Vagina (tissue), 2 donors: ENCODE data around the gene MRPL53.

Source experiments
- CTCF ChIP-seq, 3 experiments: fragments of 450-650 bp in 2 of 3; fragments of 200-600 bp in 1 of 3; sonication (generic) in 1 of 3; IDR thresholded peaks; one replicate each; pipeline ENCODE4 v1.5.1; 2017 to 2019; ENCODE audit warnings: antibody characterized with exemption in 3 of 3, mild to moderate bottlenecking in 2 of 3, moderate library complexity in 2 of 3
- POLR2A ChIP-seq, 2 donors: fragments of 450-650 bp; IDR thresholded peaks; one replicate each; pipeline ENCODE4 v1.6.1; 2017; ENCODE audit warnings: antibody characterized with exemption in 2 of 2, mild to moderate bottlenecking in 2 of 2, moderate library complexity in 2 of 2
- POLR2AphosphoS5 ChIP-seq, 2 donors: sonication (generic); formaldehyde crosslinking; IDR thresholded peaks; one replicate each; pipeline ENCODE4 v1.9.0; 2017; ENCODE audit warnings: antibody characterized with exemption in 2 of 2, mild to moderate bottlenecking in 2 of 2, low read depth in 1 of 2; ENCODE audit not compliant: insufficient read depth in 1 of 2

GRCh38 chr2:74502147-74502719 lies 29.8 kb upstream of the MRPL53 start:
- no peak for TF ChIP-seq CTCF (IDR thresholded peaks at IDR 0.05)
- no peak for TF ChIP-seq POLR2A (IDR thresholded peaks at IDR 0.05)
- no peak for TF ChIP-seq POLR2AphosphoS5 (IDR thresholded peaks at IDR 0.05; ENCODE audit: insufficient read depth in 1 of 2, low read depth in 1 of 2)
